Left ventricle myocardium inferior (tissue), 1 donor: ENCODE results near the gene GPR107. TPM values are rescaled to one million over a fixed set of nuclear protein-coding genes. Genes with fewer than 3 reads are reported as not detected.

Experiments used
- DNase-seq: peaks from one replicate; pipeline ENCODE4 v3.0.0-alpha.2; 2020
- H3K27ac ChIP-seq: fragments of 200-600 bp; replicated peaks from 2 replicates; pipeline ENCODE4 v1.8.0; 2021
- H3K27me3 ChIP-seq: fragments of 200-600 bp; 2 replicates; pipeline ENCODE4 v1.8.0; 2021; ENCODE audit warnings: low read depth
- H3K36me3 ChIP-seq: fragments of 200-600 bp; 2 replicates; pipeline ENCODE4 v1.8.0; 2021
- H3K4me1 ChIP-seq: fragments of 200-600 bp; 2 replicates; pipeline ENCODE4 v1.8.0; 2021
- H3K4me3 ChIP-seq: fragments of 200-600 bp; 2 replicates; pipeline ENCODE4 v1.8.0; 2021; ENCODE audit warnings: mild to moderate bottlenecking, moderate library complexity
- H3K9me3 ChIP-seq: fragments of 200-600 bp; replicated peaks from 2 replicates; pipeline ENCODE4 v1.8.0; 2021
- intact Hi-C: fragments of 100-400 bp; cut with micrococcal nuclease; formaldehyde crosslinking; loops from one replicate; pipeline ENCODE4 v1.11.0; 2022
- total RNA-seq: library from RNA; stranded (reverse); fragmentation: NEBNext Ultra II Directional; extraction: Animal tissue kit (Norgen Biotek cat#: 25700); gene quantifications from one replicate; pipeline ENCODE4 v1.2.1, GENCODE V29; 2021
- TF ChIP-seq, protein P1 (sequence below): fragments of 200-600 bp; IDR thresholded peaks from 2 replicates; pipeline ENCODE4 v1.8.0; 2021; ENCODE audit warnings: antibody characterized with exemption, mild to moderate bottlenecking, borderline replicate concordance
- donor health status: DM: no; HTN: yes; CAD: no; lungs with severe emphysema.

GPR107 gene
- total RNA-seq, 1 donor from 2014 or later, result 23.3 TPM

DNA sequence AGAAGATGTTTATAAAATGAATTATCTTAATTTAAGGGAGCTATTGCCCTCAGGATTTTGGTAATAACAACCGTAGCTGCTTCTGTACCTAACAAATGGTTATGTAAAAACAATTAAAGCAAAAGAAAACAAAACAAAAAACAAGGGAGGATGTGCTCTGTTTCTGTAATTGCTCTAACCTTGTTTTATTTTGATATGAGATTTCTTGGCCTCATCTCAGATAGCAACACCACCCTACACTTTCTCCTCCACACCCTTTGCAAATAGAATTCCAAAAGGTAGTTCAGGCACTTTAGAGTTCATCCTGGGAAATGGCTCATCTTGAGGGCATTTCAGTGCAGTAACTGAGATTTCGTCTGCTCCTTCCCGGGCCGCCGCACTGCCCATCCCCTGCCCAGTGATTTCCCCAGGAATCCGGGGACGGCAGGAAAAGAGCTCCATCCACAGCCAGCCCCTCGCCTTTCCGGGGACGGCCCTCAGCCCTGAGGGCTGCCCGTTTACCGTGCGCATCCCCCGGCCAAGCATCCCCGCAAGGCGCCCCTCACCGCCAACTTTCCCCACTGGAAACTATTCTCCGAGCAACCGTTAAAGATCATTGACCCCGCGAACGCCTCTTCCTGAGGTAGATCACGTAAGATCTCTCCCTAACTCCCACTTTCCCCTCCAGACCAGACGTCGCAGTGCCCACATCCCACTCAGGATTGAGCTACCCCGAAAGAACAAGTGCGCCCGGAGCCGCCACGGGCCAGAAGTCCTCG is 11.9 kb upstream of the GPR107 start:
- Histone ChIP-seq H3K4me1 (peaks cover 48% of the 10 kb centered on the region), H3K27me3 (no peaks in the 10 kb centered on the region), H3K9me3 (no peaks in the 10 kb centered on the region), H3K4me3 (peak overlapping the region; percentile 99), H3K36me3 (no peaks in the 10 kb centered on the region), H3K27ac (peak overlapping the region; percentile 96)
- TF ChIP-seq, protein P1, sequence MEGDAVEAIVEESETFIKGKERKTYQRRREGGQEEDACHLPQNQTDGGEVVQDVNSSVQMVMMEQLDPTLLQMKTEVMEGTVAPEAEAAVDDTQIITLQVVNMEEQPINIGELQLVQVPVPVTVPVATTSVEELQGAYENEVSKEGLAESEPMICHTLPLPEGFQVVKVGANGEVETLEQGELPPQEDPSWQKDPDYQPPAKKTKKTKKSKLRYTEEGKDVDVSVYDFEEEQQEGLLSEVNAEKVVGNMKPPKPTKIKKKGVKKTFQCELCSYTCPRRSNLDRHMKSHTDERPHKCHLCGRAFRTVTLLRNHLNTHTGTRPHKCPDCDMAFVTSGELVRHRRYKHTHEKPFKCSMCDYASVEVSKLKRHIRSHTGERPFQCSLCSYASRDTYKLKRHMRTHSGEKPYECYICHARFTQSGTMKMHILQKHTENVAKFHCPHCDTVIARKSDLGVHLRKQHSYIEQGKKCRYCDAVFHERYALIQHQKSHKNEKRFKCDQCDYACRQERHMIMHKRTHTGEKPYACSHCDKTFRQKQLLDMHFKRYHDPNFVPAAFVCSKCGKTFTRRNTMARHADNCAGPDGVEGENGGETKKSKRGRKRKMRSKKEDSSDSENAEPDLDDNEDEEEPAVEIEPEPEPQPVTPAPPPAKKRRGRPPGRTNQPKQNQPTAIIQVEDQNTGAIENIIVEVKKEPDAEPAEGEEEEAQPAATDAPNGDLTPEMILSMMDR, result no peak
- peak; percentile 22 for DNase-seq
- intact Hi-C loops, result no loop called here

DNA sequence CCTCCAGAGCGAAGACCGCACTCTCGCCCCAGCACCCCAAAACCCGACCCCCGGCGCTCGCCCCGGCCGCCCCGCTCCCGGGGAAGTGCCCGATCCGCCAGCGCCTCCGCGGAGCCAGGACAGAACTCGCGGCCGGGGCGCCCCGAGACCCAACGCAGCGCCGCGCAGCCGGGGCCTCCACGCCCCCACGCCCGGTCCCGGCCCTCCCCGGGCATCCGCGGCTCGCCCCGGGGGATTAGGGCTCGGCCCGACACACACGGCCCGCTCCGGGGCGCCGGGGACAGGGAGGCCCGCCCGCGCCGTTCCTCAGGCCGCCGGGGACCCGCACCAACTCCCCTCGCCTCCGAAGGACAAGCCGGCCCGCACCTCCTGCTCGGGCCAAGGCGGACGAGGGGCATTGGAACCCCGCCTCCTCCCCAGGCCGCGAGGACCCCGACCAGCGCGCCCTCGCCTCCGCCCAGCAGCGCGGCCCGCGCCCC is 11.3 kb upstream of the GPR107 start:
- DNase-seq, result peak; percentile 26
- peaks cover 48% of the 10 kb centered on the region for H3K4me1 ChIP-seq
- intact Hi-C loops, result no loop called here

DNA sequence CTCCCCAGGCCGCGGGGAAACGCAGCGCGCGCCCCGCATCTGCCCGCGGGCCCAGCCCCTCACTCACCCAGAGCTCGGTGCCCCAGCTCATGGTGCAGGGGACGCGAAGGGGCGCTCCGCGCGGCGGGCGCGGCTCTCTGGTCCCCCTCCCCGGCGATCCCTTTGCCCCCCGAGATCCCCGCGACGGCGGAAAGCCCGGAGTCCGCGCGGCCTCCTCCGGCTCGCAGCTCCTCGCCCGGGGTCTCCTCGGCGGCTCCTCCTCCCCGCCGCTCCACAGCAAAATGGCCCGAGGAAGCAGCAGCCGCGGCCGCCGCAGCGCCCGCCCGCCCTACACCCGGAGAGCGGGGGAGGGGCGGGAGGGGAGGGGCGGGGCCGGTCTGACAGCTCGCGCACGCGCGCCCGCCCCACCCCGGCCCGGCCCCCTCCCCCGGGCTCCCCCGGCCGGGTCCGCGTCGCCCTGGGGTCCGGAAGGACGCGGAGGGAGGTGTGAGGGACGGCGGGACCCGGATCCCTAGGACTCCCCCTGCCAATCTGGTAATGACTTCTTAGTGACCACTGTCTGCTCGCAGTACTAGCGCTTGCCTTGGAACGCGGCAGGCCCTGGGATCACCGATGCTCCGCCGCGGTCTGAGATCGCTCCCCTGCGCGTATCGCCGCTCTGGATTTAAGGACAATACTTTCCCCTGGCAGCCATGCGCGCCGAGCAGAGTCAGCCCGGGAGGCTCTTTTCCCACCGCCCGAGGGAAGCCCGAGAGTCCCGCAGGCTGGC is 10.6 kb upstream of the GPR107 start, which contains the start of gene FNBP1:
Gene FNBP1, minus strand, starts transcription at position 305 of the 769 bp plus-strand sequence. Its CDS starts 214 bp downstream, at position 91.
- no peaks in the 10 kb centered on the region for H3K36me3 ChIP-seq
- peak within 1 kb of the TSS; percentile 96 for H3K27ac ChIP-seq
- DNase-seq, result peak; percentile 83
- H3K9me3 ChIP-seq, result no peaks in the 10 kb centered on the region
- peak within 1 kb of the TSS; percentile 99 for H3K4me3 ChIP-seq
- TF ChIP-seq, protein P1, result no peak
- intact Hi-C loops, result no loop called here
- H3K4me1 ChIP-seq, result peaks cover 48% of the 10 kb centered on the region
- no peaks in the 10 kb centered on the region for H3K27me3 ChIP-seq

More for the DNA sequence above, 11.3 kb upstream of the GPR107 start:
- TF ChIP-seq, protein P1, result no peak
- Histone ChIP-seq H3K27me3 (no peaks in the 10 kb centered on the region), H3K4me3 (peak overlapping the region; percentile 99), H3K9me3 (no peaks in the 10 kb centered on the region), H3K36me3 (no peaks in the 10 kb centered on the region), H3K27ac (peak overlapping the region; percentile 96)

DNA sequence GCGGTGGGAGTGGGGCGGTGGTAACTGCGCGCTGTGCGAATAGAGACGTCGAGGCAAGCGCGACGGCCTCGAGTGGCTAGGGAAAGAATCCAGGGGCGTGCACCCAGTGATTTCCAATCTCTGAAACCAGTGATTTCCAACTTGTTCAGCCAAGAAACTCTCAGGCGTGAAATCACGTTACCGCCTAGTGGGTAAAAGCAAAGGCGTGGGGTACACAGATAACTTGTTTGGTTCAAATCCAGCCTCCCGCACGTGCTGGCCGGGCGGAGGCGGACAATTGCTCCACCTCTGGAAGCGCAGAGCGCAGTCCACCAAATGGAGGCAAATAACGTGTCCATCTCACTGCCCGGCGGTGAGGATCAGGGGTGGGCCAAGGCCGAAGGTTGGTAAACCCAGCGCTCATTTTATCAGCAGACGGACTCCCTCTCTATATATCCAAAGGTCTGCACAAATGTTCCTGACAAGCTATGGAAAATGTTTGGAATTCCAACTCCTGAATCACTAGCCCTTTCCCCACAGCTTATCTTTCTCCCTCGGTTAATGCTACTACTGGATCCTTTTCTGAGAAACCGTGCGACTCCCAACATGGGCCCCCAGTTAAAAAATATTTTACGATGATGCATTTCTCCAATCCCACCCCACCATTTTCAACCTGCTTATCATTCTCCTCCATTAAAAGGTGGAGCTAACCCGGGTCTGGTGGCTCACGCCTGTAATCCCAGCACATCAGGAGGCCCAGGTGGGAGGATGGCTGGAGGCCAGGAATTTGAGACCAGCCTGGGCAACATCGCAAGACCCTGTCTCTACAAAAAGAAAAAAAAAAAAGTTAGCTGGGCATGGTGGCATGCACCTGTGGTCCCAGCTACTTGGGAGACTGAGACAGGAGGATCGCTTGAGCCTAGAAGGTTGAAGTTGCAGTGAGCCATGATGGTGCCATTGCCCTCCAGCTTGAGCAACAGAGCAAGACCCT is 9.8 kb upstream of the GPR107 start:
- TF ChIP-seq, protein P1, result peak; percentile 24
- Histone ChIP-seq H3K9me3 (no peaks in the 10 kb centered on the region), H3K4me3 (peak overlapping the region; percentile 99), H3K27me3 (no peaks in the 10 kb centered on the region), H3K36me3 (no peaks in the 10 kb centered on the region), H3K4me1 (peaks cover 48% of the 10 kb centered on the region), H3K27ac (peak overlapping the region; percentile 96)
- peak; percentile 44 for DNase-seq
- intact Hi-C loops, result no loop called here
